Measurements from ENCODE around the gene TEX51.

Gene TEX51

GRCh38 chr2:126863336-126864015, 35.2 kb upstream of the TEX51 start:
- TF ChIP-seq GATA2 (IDR thresholded peaks at IDR 0.05; ENCODE audit: low read depth, low read length): no peak
- no peak for TF ChIP-seq GATA3 (IDR thresholded peaks at IDR 0.05; ENCODE audit: low read depth, low read length)

- no peak for TF ChIP-seq GATA2 (IDR thresholded peaks at IDR 0.05; ENCODE audit: low read depth, low read length)
- no peak for TF ChIP-seq GATA3 (IDR thresholded peaks at IDR 0.05; ENCODE audit: low read depth, low read length)
Observed at GRCh38 chr2:126864861-126865260, 33.8 kb upstream of the TEX51 start.

- TF ChIP-seq GATA2 (IDR thresholded peaks at IDR 0.05; ENCODE audit: low read depth, low read length) (no peak), GATA3 (IDR thresholded peaks at IDR 0.05; ENCODE audit: low read depth, low read length) (no peak)
Observed at GRCh38 chr2:126866451-126866850, 32.2 kb upstream of the TEX51 start.

GRCh38 chr2:126874961-126875360, 23.7 kb upstream of the TEX51 start:
- no peak for TF ChIP-seq GATA2 (IDR thresholded peaks at IDR 0.05; ENCODE audit: low read depth, low read length)

- no peak for TF ChIP-seq GATA2 (IDR thresholded peaks at IDR 0.05; ENCODE audit: low read depth, low read length)
- TF ChIP-seq GATA3 (IDR thresholded peaks at IDR 0.05; ENCODE audit: low read depth, low read length): no peak
Observed at GRCh38 chr2:126876631-126877030, 22.1 kb upstream of the TEX51 start.

- TF ChIP-seq GATA2 (IDR thresholded peaks at IDR 0.05; ENCODE audit: low read depth, low read length): no peak
- TF ChIP-seq GATA3 (IDR thresholded peaks at IDR 0.05; ENCODE audit: low read depth, low read length): no peak
Observed at GRCh38 chr2:126877041-126877440, 21.6 kb upstream of the TEX51 start.

- TF ChIP-seq GATA2 (IDR thresholded peaks at IDR 0.05; ENCODE audit: low read depth, low read length) (no peak), GATA3 (IDR thresholded peaks at IDR 0.05; ENCODE audit: low read depth, low read length) (no peak)
Observed at GRCh38 chr2:126877861-126878565, 20.7 kb upstream of the TEX51 start.

GRCh38 chr2:126878601-126879000, 20.1 kb upstream of the TEX51 start:
- TF ChIP-seq GATA3 (IDR thresholded peaks at IDR 0.05; ENCODE audit: low read depth, low read length) (no peak), GATA2 (IDR thresholded peaks at IDR 0.05; ENCODE audit: low read depth, low read length) (no peak)

GRCh38 chr2:126879348-126880298, 19.1 kb upstream of the TEX51 start:
- TF ChIP-seq GATA2 (IDR thresholded peaks at IDR 0.05; ENCODE audit: low read depth, low read length) (no peak), GATA3 (IDR thresholded peaks at IDR 0.05; ENCODE audit: low read depth, low read length) (no peak)

GRCh38 chr2:126880324-126880723, 18.4 kb upstream of the TEX51 start:
- TF ChIP-seq GATA3 (IDR thresholded peaks at IDR 0.05; ENCODE audit: low read depth, low read length): no peak
- TF ChIP-seq GATA2 (IDR thresholded peaks at IDR 0.05; ENCODE audit: low read depth, low read length): no peak

GRCh38 chr2:126880817-126881216, 17.9 kb upstream of the TEX51 start:
- TF ChIP-seq GATA3 (IDR thresholded peaks at IDR 0.05; ENCODE audit: low read depth, low read length) (no peak), GATA2 (IDR thresholded peaks at IDR 0.05; ENCODE audit: low read depth, low read length) (no peak)

- no peak for TF ChIP-seq GATA2 (IDR thresholded peaks at IDR 0.05; ENCODE audit: low read depth, low read length)
- TF ChIP-seq GATA3 (IDR thresholded peaks at IDR 0.05; ENCODE audit: low read depth, low read length): no peak
Observed at GRCh38 chr2:126881591-126881990, 17.1 kb upstream of the TEX51 start.

- TF ChIP-seq GATA3 (IDR thresholded peaks at IDR 0.05; ENCODE audit: low read depth, low read length) (no peak), GATA2 (IDR thresholded peaks at IDR 0.05; ENCODE audit: low read depth, low read length) (no peak)
Observed at GRCh38 chr2:126882181-126882580, 16.5 kb upstream of the TEX51 start.
